Keratinocyte (primary cell): ENCODE results near the gene RERE. TPM values are rescaled to one million over a fixed set of nuclear protein-coding genes. Genes with fewer than 3 reads are reported as not detected.

ENCODE experiments used
- DNase-seq: peaks from one replicate; pipeline ENCODE4 v3.0.0-alpha.2; 2011; ENCODE audit warnings: low read depth, missing footprints, low spot score
- FAIRE-seq: peaks from 2 replicates; lab custom pipeline; 2011; peaks lifted over from hg19 to GRCh38; lab: Jason Lieb, UNC
- H2AFZ ChIP-seq: 2 replicates; pipeline ENCODE4 v1.6.0; 2012; ENCODE audit warnings: low read length, control low read depth, inconsistent platforms; ENCODE audit not compliant: control insufficient read depth
- H3K27ac ChIP-seq: 2 replicates; pipeline ENCODE4 v1.5.1; 2011; ENCODE audit warnings: low read length; ENCODE audit not compliant: control insufficient read depth, insufficient read depth
- H3K27me3 ChIP-seq: 3 replicates; pipeline ENCODE4 v1.6.0; 2011; ENCODE audit warnings: low read length; ENCODE audit not compliant: control insufficient read depth, insufficient read depth; ENCODE audit errors: extremely low read depth
- H3K36me3 ChIP-seq, 2 experiments: 2 replicates in 1 of 2; 3 replicates in 1 of 2; pipeline ENCODE4 v1.5.1; 2011; ENCODE audit warnings: low read length in 2 of 2, mild to moderate bottlenecking in 1 of 2; ENCODE audit not compliant: control insufficient read depth in 2 of 2, insufficient read depth in 2 of 2; ENCODE audit errors: extremely low read depth in 1 of 2
- H3K4me1 ChIP-seq: 3 replicates; pipeline ENCODE4 v1.5.1; 2011; ENCODE audit warnings: low read length; ENCODE audit not compliant: control insufficient read depth, insufficient read depth; ENCODE audit errors: extremely low read depth
- H3K4me2 ChIP-seq: 3 replicates; pipeline ENCODE4 v1.6.0; 2011; ENCODE audit warnings: low read depth, low read length; ENCODE audit not compliant: control insufficient read depth, insufficient read depth; ENCODE audit errors: extremely low read depth
- H3K4me3 ChIP-seq, 3 experiments: fragments of 200-600 bp in 1 of 3; sonication (generic) in 1 of 3; 2 replicates in 2 of 3; 3 replicates in 1 of 3; pipeline ENCODE4 v1.5.1; 2011 to 2016; ENCODE audit warnings: low read length in 3 of 3, mild to moderate bottlenecking in 3 of 3, control low read depth in 2 of 3, inconsistent platforms in 1 of 3, low read depth in 1 of 3, mixed read lengths in 1 of 3, mixed run types in 1 of 3, moderate library complexity in 1 of 3; ENCODE audit not compliant: control insufficient read depth in 2 of 3, insufficient read depth in 2 of 3; ENCODE audit errors: extremely low read depth in 1 of 3
- H3K79me2 ChIP-seq: 2 replicates; pipeline ENCODE4 v1.6.0; 2012; ENCODE audit warnings: low read length; ENCODE audit not compliant: control insufficient read depth, insufficient read depth
- H3K9ac ChIP-seq: 3 replicates; pipeline ENCODE4 v1.6.0; 2011; ENCODE audit warnings: low read length; ENCODE audit not compliant: control insufficient read depth, insufficient read depth; ENCODE audit errors: extremely low read depth
- H3K9me1 ChIP-seq: 3 replicates; pipeline ENCODE4 v1.6.0; 2011; ENCODE audit warnings: low read length; ENCODE audit not compliant: control insufficient read depth, insufficient read depth; ENCODE audit errors: extremely low read depth
- H3K9me3 ChIP-seq: 2 replicates; pipeline ENCODE4 v1.5.1; 2012; ENCODE audit warnings: low read depth, low read length; ENCODE audit not compliant: control insufficient read depth
- H4K20me1 ChIP-seq: 3 replicates; pipeline ENCODE4 v1.6.0; 2011; ENCODE audit warnings: low read length; ENCODE audit not compliant: control insufficient read depth, insufficient read depth; ENCODE audit errors: extremely low read depth
- CTCF ChIP-seq, 3 experiments: IDR thresholded peaks in 1 of 3; conservative IDR thresholded peaks in 1 of 3; optimal IDR thresholded peaks in 1 of 3; 2 replicates in 2 of 3; 3 replicates in 1 of 3; pipeline versions ENCODE3 to v1.5.1; 2011; ENCODE audit warnings: low read length in 3 of 3, mild to moderate bottlenecking in 3 of 3, moderate library complexity in 2 of 3, control low read depth in 1 of 3, inconsistent platforms in 1 of 3; ENCODE audit not compliant: insufficient read depth in 2 of 3; ENCODE audit errors: extremely low read depth in 1 of 3
- EZH2 ChIP-seq: IDR thresholded peaks from one replicate; pipeline ENCODE4 v1.6.1; 2012; ENCODE audit warnings: inconsistent platforms, mild to moderate bottlenecking, low read length, moderate library complexity
- dilution Hi-C: fragments of 300-500 bp; cut with MboI; formaldehyde crosslinking; loops from one replicate; pipeline ENCODE4 v1.7.0; 2020; ENCODE audit warnings: low sequenced_read_pairs; ENCODE audit not compliant: extremely low pct_ligation_motif_present
- polyA plus RNA-seq, 5 experiments: library from polyadenylated mRNA; depleted of rRNA in 3 of 5; stranded (reverse) in 3 of 5; stranded (forward) in 1 of 5; unstranded in 1 of 5; fragments of >200 nt; gene quantifications; 1 replicate in 1 of 5; 2 replicates in 3 of 5; 3 replicates in 1 of 5; pipeline versions ENCODE4 v1.2.1 to v1.2.3, GENCODE V29; 2011 to 2012; ENCODE audit warnings: missing spikeins in 2 of 5, low read depth in 1 of 5, low replicate concordance in 1 of 5

Gene RERE
- polyA plus RNA-seq, 1 donor (not counting 4 experiments of a cell fraction or from before 2014, with no cell fraction given), result 3.8 TPM

DNA sequence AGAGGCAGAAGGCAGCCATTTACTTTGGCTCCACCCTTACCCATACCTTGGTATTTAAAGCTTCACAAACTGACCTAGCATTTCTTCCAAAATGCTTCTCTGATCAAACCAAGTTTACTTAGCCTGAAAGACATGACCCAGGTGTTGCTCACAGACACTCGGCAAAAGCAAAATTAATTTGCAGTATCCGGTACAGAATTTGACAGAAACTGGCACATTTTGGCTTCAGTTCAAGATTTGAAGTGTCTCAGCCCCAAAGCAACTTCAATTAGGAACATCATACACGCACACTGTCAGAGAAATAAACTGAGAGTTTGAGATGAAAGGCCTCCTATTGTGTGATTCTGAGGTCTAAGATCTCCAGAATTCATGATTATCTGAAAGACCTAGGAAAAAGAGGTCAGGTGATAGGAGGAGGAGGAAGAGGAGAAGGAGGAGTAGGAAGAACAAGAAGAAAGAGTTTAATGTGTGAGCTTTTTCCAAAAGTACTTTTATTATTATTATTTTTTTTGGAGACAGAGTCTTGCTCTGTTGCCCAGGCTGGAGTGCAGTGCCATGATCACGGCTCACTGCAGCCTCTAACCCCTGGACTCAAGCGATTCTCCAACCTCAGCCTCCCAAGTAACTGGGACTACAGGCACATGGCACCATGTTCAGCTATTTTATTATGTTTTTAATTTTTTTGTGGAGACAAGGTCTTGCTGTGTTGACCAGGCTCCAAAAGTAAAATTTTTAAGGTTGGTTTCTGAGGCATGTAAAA lies 355.9 kb downstream of the RERE start:
- Histone ChIP-seq H3K9ac (no peak overlapping the region), H3K4me3 (no peak overlapping the region), H3K4me1 (peaks cover 23% of the 10 kb centered on the region), H3K27me3 (no peaks in the 10 kb centered on the region), H3K9me1 (no peaks in the 10 kb centered on the region), H3K27ac (no peak overlapping the region), H3K79me2 (no peaks in the 10 kb centered on the region), H3K36me3 (peaks cover 3 to 9% of the 10 kb centered on the region in 2 experiments), H3K9me3 (no peaks in the 10 kb centered on the region), H3K4me2 (no peak overlapping the region), H2AFZ (no peak overlapping the region), H4K20me1 (no peaks in the 10 kb centered on the region)
- FAIRE-seq (no peak), DNase-seq (no peak)
- dilution Hi-C loops, result no loop called here
- TF ChIP-seq CTCF (optimal IDR thresholded peaks at IDR 0.05 in 1 of 3, IDR thresholded peaks at IDR 0.05 in 1 of 3, conservative IDR thresholded peaks at IDR 0.05 in 1 of 3; ENCODE audit: extremely low read depth in 1 of 3, insufficient read depth in 2 of 3, low read length in 3 of 3) (no peak), EZH2 (no peak)

GRCh38 chr1:8460784-8461183 lies 356.7 kb downstream of the RERE start:
- no peaks in the 10 kb centered on the region for H3K9me1 ChIP-seq
- no peak overlapping the region for H3K27ac ChIP-seq
- FAIRE-seq (no peak), DNase-seq (no peak)
- H3K27me3 ChIP-seq, result no peaks in the 10 kb centered on the region
- dilution Hi-C loops, result no loop called here
- H2AFZ ChIP-seq, result no peak overlapping the region
- H3K9me3 ChIP-seq, result no peaks in the 10 kb centered on the region
- H3K79me2 ChIP-seq, result no peaks in the 10 kb centered on the region
- no peak overlapping the region for H3K4me3 ChIP-seq
- no peaks in the 10 kb centered on the region for H4K20me1 ChIP-seq
- no peak for TF ChIP-seq EZH2
- TF ChIP-seq CTCF (optimal IDR thresholded peaks at IDR 0.05 in 1 of 3, IDR thresholded peaks at IDR 0.05 in 1 of 3, conservative IDR thresholded peaks at IDR 0.05 in 1 of 3; ENCODE audit: extremely low read depth in 1 of 3, insufficient read depth in 2 of 3, low read length in 3 of 3), result no peak
- H3K9ac ChIP-seq, result no peak overlapping the region
- H3K36me3 ChIP-seq, result peaks cover 3 to 7% of the 10 kb centered on the region in 2 experiments
- no peak overlapping the region for H3K4me2 ChIP-seq
- peaks cover 27% of the 10 kb centered on the region for H3K4me1 ChIP-seq
